Activated naive CD4-positive, alpha-beta T cell treated with Interleukin-2 at 50 U/mL for 16 hours (primary cell): ENCODE results near the gene DNAJC9.

Experiments used
- DNase-seq: peaks from one replicate; pipeline ENCODE4 v3.0.0-alpha.2; 2020

The DNAJC9 gene

DNA sequence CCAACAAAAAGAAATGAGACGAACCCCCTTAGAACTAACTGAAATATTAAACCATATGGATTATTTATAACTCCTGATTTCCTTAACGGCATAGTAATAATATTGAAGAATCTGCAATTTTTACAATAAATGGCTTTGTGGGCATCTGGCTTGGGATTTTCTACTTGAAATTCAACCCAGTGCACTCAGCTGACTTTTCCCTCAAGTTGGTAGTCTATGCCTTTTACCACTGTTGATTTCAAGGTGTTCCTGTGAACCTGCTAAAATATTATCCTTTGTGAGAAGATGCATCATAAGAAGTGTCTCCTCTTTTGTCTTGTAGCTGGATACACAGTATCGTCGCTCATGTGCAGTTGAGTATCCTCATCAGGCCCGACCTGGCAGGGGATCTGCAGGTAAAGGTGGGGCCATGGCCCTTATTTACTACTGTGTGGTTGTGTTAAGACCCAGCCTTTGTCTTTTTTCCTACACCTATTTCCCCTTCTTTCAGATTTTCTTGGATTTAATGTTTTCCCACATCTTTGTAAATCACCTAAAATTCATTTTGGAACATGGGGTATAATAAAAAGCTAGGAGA is 8.0 kb downstream of the DNAJC9 start:
- DNase-seq, result no peak

DNA sequence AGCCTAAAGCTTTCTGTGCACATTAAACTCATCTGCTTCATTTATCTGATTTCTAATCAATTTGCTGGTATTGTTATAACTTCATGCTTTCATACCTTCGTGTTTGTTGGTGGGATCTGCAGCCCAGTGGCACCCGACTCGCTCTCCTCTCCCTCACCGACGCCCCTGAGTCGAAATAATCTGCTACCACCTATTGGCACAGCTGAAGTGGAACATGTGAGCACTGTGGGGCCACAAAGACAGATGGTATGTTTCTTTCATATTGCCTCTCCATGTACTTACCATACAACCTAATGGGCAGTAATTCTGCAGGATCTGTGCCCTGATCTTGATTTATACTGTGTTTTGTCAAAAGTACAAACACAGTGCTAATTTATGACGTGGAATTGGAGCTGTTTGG is 12.4 kb downstream of the DNAJC9 start:
- no peak for DNase-seq

DNA sequence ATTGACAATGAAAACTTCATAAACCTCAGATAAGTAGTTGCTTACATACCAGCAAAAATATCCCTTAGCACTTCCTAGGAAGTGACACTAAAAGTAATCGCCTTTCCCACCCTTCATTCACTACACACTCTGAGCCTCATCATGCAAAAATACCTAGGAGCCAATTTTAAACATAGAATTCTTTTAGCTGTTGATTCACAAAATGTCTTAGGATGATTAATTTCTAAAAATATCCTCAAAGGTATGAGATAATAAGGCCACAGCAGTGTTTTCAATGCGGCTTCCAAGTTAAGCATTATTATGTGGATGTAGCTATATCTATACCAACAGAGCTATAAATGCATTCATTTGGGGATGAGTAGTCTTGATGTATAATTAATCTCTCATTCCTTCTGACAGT is 13.2 kb downstream of the DNAJC9 start:
- no peak for DNase-seq

GRCh38 chr10:73232887-73233286 is 14.2 kb downstream of the DNAJC9 start:
- no peak for DNase-seq

GRCh38 chr10:73229567-73229966 is 17.5 kb downstream of the DNAJC9 start:
- DNase-seq, result no peak

DNA sequence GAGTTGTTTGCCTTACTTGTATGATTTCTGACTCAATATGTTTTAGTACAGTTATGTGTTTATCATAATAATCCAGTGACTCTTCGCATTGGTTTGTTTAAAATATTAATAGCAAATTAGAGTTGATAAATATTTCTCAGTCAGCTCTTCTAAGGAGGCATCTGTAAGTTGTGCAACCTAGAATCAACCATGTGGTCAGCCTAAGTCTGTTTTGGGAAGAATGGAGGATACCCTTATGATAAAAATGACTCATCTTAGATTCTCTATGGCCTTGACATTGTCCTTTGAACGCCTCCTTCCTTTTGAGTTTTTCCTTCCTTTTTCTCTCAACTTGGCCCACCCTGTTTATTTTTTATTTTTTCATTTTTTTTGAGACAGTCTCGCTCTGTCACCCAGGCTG is 18.8 kb downstream of the DNAJC9 start:
- DNase-seq, result no peak

GRCh38 chr10:73226663-73227062 is 20.4 kb downstream of the DNAJC9 start:
- DNase-seq, result no peak

GRCh38 chr10:73225518-73225917 is 21.5 kb downstream of the DNAJC9 start:
- no peak for DNase-seq

DNA sequence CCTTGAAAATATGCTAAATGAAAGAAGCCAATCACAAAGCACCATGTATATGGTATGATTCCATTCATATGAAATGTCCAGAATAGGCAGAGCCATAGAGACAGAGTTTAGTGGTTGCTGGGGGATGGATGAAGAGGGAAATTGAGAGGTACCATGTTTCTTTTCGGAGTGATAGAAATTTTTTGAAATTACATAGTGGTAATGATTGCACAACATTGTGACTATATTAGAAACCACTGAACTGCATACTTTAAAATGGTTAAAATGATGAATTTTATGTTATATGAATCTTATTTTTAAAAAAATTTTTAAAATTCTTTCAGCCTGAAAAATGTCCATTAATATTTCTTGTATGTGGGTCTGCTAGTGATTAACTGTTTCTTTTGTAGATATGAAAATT is 26.1 kb downstream of the DNAJC9 start:
- DNase-seq, result no peak

DNA sequence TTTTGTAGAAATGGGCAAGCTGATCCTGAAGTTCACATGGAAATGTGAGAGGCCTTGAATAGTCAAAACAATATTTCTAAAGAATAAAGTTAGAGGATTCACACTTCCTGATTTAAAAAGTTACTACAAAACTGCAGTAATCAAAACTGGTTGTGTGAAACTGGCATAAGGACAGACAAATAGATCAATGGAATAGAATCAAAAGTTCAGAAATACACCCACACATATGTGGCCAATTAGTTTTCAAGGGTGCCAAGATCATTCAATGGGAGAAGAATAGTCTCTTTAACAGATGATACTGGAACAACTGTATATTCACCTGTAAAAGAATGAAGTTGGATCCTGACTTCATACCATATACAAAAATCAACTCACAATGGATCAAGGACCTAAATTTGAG is 27.7 kb downstream of the DNAJC9 start:
- DNase-seq, result no peak

DNA sequence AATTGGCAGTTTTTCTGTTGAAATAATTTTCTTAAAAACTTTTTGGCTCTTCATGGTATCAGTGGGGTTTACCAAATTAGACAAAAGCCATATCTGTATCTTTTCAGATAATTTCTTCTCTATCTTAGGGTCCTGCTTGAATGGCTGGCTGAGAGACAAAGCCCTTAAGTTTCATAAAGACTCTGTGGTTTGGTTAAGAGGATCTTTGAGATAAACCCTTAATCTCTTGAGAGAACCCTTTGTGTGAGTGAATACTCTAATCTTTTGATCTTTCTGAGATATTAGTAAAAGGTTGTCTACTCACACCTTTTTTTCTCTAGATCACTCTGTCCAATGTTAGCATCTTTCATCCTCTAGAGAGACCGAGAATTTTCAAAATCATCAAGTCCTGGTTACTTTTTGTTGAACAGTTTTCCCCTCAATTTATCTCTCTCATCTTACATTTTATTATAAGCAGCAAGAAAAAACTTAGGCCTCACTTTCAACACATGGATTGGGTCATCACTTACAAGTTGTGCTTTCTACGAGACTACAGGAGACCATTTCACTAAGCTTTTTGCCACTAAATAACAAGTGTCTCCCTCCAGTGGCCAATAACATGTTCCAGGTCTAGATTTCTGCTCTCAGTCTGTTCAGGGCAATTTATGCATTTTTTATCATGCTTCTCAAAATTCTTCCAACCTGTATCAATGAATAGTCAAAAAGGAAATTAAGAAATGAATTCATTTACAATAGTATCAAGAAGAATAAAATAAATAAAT is 28.4 kb downstream of the DNAJC9 start:
- no peak for DNase-seq

DNA sequence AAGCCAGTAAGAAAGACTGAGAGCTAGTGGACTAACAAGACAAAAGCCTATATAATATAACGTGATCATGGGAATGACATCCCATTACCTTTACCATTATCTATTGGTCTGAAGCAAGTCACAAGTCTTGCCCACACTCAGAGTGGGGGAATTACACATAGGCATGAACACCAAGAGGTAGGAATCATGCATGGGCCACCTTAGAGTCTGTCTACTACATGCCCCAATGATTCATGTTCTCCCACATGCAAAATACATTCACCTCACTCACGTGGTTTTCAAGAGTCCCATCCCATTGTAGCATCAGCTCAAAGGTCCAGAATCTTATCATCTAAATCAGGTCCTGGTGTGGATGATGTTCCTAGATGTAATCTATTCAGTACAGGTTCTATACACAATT is 29.4 kb downstream of the DNAJC9 start:
- DNase-seq, result no peak

DNA sequence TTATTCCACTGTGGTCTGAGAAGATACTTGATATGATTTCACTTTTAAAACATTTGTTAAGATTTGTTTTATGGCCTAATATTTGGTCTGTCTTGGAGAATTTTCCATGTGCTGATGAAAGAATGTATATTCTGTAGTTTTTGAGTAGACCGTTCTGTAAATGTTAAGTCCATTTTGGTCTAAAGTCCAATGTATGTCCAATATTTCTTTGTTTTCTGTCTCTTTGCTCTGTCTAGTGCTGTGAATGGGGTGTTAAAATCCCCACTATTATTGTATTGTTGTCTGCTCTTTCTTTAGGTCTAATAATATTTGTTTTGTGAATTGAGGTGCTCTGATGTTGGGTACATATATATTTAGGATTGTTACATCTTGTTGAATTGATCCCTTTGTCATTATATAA is 31.3 kb downstream of the DNAJC9 start:
- no peak for DNase-seq

DNA sequence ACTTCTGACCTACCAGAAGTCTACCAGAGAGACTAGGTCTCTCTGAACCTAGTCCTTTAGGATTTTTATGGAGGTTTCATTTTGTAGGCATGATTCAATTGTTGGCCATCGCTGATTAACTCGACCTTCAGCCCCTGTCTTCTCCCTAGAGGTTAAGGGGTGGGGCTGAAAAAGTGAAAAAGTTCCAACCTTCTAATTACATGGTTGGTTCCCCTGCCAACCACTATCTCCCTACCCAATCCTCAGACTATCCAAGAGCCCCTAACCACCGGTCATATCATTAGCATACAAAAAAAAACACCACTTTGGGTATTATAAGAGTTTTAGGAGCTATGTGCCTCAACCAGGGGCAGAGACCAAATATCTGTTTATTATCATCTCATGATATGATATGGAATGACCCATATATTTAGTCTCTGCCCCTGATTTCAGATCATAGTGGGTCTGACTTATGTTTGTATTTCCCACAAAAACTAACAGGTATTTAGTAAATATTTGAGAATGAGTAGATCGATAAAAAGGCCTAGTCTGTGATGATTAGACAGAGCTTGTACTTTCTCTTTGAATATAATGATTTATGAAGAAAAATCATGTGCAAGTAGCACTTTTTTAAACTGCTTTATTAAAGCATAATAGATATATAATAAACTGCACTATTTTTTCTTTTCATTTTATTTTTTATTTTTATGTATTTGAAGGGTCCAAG is 35.8 kb downstream of the DNAJC9 start:
- no peak for DNase-seq

GRCh38 chr10:73210395-73211105 is 36.5 kb downstream of the DNAJC9 start:
- no peak for DNase-seq

DNA sequence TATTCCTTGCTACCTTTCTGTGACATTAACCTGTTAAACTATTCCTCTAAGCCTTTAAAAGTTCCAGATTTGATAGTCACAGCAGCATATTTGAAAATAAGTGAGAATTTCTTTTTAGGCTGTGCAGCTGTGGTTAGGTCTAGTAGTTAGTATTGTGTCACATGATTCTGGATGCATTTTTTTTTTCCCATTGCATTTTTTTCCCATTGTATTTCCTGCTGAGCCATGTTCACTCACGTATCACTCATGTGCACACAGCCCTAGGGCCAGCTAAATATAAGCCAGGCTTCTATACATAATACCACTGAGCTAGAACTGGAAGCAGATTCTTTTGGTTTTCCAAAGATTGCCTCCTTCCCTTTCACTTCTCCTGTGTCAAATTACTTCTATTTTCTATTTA is 37.4 kb downstream of the DNAJC9 start:
- DNase-seq, result no peak

- DNase-seq, result no peak
Measured at GRCh38 chr10:73207883-73208282, 39.2 kb downstream of the DNAJC9 start.

- no peak for DNase-seq
Measured at GRCh38 chr10:73206385-73206784, 40.7 kb downstream of the DNAJC9 start.

DNA sequence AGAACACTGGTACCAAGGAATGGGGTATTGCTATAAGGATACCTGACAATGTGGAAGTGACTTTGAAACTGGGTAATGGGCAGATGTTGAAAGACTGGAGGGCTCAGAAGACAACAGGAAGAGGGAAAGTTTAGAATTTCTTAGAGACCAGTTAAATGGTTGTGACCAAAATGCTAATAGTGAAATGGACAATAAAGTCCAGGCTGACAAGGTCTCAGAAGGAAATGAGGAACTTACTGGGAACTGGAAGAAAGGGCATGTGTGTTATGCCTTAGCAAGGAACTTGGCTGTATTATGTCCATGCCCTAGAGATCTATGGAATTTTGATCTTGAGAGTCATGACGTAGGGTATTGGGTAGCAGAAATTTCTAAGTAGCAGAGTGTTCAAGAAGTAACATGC is 41.2 kb downstream of the DNAJC9 start:
- DNase-seq, result no peak

GRCh38 chr10:73205081-73205480 is 42.0 kb downstream of the DNAJC9 start:
- no peak for DNase-seq
